GOT3 (cell line): ENCODE results near the gene MPPED2.

Experiments used
- DNase-seq: peaks from one replicate; lab custom pipeline; 2025; ENCODE audit warnings: mixed read lengths; lab: John Stamatoyannopoulos, UW

MPPED2 gene

DNA sequence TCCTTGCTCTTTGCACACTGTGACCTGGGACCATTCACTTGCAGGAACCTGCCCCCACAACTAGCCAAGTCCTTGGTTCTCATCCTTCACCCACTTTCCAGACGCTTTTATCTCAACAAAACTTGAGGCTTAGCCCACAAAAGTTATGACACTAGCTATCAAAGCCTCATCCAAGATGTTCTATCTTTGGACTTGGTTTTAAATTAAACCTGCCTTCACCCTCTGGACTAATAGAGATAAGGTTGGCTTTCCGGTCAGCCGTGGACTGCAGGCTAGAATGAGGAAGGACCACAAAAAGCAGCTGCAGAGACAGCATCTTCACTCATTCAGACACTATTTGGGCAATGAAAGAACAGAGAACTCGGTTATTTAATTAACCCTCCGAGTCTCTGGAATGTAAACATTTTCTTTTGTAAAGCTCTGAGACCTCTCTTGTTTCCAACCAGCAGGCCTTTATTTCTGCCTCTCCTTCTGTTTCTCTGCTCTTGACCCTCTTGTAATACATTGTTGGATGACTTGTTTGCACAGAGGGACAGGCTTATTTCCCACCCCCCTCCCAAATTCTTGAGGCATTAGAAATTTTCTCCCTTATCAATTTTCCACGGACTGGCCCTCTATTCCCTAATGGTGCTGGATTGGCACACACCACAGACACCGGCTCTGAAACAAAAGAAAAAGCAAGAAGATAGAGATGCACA is 221.9 kb downstream of the MPPED2 start:
- no peak for DNase-seq

DNA sequence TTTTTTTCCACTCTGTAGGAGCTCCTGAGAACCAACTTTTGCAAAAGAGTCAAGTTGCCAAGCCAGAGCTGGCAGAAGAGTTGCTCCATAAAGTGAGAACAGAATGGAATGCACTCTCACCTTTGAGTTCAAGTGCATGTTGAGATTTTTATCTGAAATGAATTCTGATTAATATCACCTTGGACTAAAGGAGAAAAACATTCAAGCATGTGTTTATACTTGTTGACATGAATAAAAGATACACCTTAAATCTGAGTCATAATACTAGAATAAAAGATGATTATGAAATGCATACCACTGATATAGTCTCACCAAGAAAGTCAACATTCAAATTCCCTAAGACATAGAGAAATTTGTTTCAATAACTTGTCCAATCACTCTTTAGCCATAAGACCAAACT is 225.4 kb downstream of the MPPED2 start:
- no peak for DNase-seq
